Vagina (tissue), 2 donors: ENCODE data around the gene YWHAG.

Experiments used
- POLR2A ChIP-seq, 2 donors: fragments of 450-650 bp; IDR thresholded peaks; one replicate each; pipeline ENCODE4 v1.6.1; 2017; ENCODE audit warnings: antibody characterized with exemption in 2 of 2, mild to moderate bottlenecking in 2 of 2, moderate library complexity in 2 of 2
- POLR2AphosphoS5 ChIP-seq, 2 donors: sonication (generic); formaldehyde crosslinking; IDR thresholded peaks; one replicate each; pipeline ENCODE4 v1.9.0; 2017; ENCODE audit warnings: antibody characterized with exemption in 2 of 2, mild to moderate bottlenecking in 2 of 2, low read depth in 1 of 2; ENCODE audit not compliant: insufficient read depth in 1 of 2
- TF ChIP-seq, protein P1 (sequence below), 3 experiments: fragments of 450-650 bp in 2 of 3; fragments of 200-600 bp in 1 of 3; sonication (generic) in 1 of 3; IDR thresholded peaks; one replicate each; pipeline ENCODE4 v1.5.1; 2017 to 2019; ENCODE audit warnings: antibody characterized with exemption in 3 of 3, mild to moderate bottlenecking in 2 of 3, moderate library complexity in 2 of 3

DNA sequence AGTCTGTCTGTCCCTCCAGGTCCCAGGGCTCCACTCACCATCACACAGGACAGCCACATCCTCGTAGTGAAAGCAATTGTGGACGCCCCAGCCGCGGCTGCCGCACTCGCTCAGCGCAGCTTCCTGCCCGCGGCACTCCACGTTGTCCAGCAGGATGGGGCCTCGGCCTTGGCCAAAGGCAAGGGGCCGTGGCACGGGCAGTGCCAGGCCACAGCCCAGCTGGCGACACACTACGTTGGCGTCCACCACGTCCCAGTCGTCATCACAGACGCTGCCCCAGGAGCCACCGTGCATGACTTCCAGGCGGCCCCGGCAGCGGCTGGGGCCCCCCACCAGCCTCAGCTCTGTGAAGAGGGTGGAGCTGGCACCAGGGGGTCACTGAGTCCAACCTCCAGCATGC is 41.5 kb upstream of the YWHAG start:
- TF ChIP-seq, protein P1, sequence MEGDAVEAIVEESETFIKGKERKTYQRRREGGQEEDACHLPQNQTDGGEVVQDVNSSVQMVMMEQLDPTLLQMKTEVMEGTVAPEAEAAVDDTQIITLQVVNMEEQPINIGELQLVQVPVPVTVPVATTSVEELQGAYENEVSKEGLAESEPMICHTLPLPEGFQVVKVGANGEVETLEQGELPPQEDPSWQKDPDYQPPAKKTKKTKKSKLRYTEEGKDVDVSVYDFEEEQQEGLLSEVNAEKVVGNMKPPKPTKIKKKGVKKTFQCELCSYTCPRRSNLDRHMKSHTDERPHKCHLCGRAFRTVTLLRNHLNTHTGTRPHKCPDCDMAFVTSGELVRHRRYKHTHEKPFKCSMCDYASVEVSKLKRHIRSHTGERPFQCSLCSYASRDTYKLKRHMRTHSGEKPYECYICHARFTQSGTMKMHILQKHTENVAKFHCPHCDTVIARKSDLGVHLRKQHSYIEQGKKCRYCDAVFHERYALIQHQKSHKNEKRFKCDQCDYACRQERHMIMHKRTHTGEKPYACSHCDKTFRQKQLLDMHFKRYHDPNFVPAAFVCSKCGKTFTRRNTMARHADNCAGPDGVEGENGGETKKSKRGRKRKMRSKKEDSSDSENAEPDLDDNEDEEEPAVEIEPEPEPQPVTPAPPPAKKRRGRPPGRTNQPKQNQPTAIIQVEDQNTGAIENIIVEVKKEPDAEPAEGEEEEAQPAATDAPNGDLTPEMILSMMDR (IDR thresholded peaks at IDR 0.05), result no peak
- no peak for TF ChIP-seq POLR2A (IDR thresholded peaks at IDR 0.05)
- TF ChIP-seq POLR2AphosphoS5 (IDR thresholded peaks at IDR 0.05; ENCODE audit: insufficient read depth in 1 of 2, low read depth in 1 of 2), result no peak
